Endothelial cell (in vitro differentiated cells): ENCODE results near the gene CLMN. TPM values are rescaled to one million over a fixed set of nuclear protein-coding genes. Genes with fewer than 3 reads are reported as not detected.

Source experiments
- DNase-seq: peaks from one replicate; pipeline ENCODE4 v3.0.0; 2021; ENCODE audit warnings: low spot score
- H3K27ac Mint-ChIP-seq: one replicate; pipeline ENCODE4 v1.8.0; 2021; ENCODE audit warnings: mixed read lengths, inconsistent platforms; ENCODE audit not compliant: unreplicated experiment
- H3K27me3 Mint-ChIP-seq: one replicate; pipeline ENCODE4 v1.8.0; 2021; ENCODE audit warnings: mild to moderate bottlenecking, moderate library complexity, mixed read lengths, inconsistent platforms; ENCODE audit not compliant: unreplicated experiment
- H3K36me3 Mint-ChIP-seq: one replicate; pipeline ENCODE4 v1.8.0; 2021; ENCODE audit warnings: mild to moderate bottlenecking, low read depth, mixed read lengths, inconsistent platforms; ENCODE audit not compliant: unreplicated experiment
- H3K4me1 Mint-ChIP-seq: one replicate; pipeline ENCODE4 v1.8.0; 2021; ENCODE audit warnings: mild to moderate bottlenecking, mixed read lengths, inconsistent platforms; ENCODE audit not compliant: unreplicated experiment
- H3K4me3 Mint-ChIP-seq: one replicate; pipeline ENCODE4 v1.8.0; 2021; ENCODE audit warnings: mild to moderate bottlenecking, mixed read lengths, inconsistent platforms; ENCODE audit not compliant: unreplicated experiment
- H3K9me3 Mint-ChIP-seq: one replicate; pipeline ENCODE4 v1.8.0; 2021; ENCODE audit warnings: mixed read lengths, inconsistent platforms; ENCODE audit not compliant: unreplicated experiment
- total RNA-seq: library from RNA; stranded (reverse); fragmentation: NEBNext Ultra II Directional; extraction: Animal tissue kit (Norgen Biotek cat#: 25700); gene quantifications from one replicate; pipeline ENCODE4 v1.2.1, GENCODE V29; 2021; ENCODE audit not compliant: unreplicated experiment
- TF ChIP-seq, protein P1 (sequence below): fragments of 200-600 bp; sonication (generic); IDR thresholded peaks from one replicate; pipeline ENCODE4 v1.5.0; 2021; ENCODE audit warnings: antibody characterized with exemption; ENCODE audit not compliant: unreplicated experiment

CLMN gene
- total RNA-seq, 1 donor from 2014 or later, result 0.46 TPM

DNA sequence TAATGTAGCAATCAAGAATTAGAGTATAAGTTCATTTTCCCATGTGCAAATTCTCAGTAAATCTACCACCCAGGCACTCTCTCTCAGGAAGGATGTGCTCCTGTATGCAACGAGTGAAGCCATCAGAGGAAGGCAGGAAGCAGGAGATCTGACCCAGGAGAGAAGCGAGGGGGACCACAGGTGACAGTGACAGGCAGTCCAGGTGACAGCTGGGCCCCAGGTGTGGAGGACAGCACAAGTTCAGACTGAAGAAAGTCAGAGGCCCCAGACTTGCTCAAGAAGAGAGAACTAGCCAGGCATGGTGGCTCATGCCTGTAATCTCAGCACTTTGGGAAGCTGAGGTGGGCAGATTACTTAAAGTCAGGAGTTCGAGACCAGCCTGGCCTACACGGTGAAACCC is 13.8 kb downstream of the CLMN start:
- Mint-ChIP-seq H3K27me3 (peaks cover 4% of the 10 kb centered on the region), H3K27ac (no peak overlapping the region), H3K36me3 (no peaks in the 10 kb centered on the region), H3K4me3 (no peak overlapping the region), H3K9me3 (no peaks in the 10 kb centered on the region), H3K4me1 (no peaks in the 10 kb centered on the region)
- DNase-seq, result no peak
- TF ChIP-seq, protein P1, sequence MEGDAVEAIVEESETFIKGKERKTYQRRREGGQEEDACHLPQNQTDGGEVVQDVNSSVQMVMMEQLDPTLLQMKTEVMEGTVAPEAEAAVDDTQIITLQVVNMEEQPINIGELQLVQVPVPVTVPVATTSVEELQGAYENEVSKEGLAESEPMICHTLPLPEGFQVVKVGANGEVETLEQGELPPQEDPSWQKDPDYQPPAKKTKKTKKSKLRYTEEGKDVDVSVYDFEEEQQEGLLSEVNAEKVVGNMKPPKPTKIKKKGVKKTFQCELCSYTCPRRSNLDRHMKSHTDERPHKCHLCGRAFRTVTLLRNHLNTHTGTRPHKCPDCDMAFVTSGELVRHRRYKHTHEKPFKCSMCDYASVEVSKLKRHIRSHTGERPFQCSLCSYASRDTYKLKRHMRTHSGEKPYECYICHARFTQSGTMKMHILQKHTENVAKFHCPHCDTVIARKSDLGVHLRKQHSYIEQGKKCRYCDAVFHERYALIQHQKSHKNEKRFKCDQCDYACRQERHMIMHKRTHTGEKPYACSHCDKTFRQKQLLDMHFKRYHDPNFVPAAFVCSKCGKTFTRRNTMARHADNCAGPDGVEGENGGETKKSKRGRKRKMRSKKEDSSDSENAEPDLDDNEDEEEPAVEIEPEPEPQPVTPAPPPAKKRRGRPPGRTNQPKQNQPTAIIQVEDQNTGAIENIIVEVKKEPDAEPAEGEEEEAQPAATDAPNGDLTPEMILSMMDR, result no peak

DNA sequence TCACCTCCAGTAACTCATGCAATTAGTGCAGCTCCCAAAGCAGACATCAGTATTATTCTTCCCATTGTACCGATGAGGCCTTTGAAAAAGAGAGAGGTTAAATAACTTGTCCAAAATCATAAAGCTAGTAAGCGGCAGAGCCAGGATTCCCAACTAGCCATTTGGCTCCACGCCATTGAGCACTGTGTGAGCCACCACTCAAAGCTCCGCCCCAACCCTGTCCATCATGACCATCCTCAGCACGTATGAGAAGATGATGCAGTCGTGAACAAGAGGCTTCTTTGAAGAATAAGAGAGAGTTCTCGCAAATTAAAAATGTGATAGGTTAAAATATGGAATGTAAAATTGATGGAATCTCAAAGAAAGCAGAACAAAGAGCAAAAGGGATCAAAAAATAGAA is 14.6 kb downstream of the CLMN start:
- H3K36me3 Mint-ChIP-seq, result no peaks in the 10 kb centered on the region
- H3K27ac Mint-ChIP-seq, result no peak overlapping the region
- H3K4me1 Mint-ChIP-seq, result no peaks in the 10 kb centered on the region
- DNase-seq, result no peak
- no peaks in the 10 kb centered on the region for H3K9me3 Mint-ChIP-seq
- H3K27me3 Mint-ChIP-seq, result peaks cover 4% of the 10 kb centered on the region
- TF ChIP-seq, protein P1, result no peak
- no peak overlapping the region for H3K4me3 Mint-ChIP-seq

DNA sequence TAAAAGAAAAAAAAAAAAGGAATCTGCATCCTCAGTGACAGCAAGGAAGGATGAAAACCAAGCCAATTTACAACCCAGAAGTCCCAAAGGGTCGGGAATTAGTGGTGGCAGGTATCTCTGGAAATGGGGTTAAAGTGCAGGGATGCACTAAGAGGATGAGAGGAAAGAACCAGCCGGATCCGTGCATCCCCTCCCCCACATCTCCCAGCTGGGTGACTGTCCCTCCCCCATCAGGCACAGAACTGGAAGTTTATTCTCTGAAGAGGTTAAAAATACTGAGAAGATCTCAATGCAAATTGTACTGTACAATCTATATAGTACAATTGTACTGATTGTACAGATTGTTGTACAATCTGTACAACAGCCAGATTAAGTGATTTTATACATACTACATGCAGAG is 15.4 kb downstream of the CLMN start:
- H3K27me3 Mint-ChIP-seq, result peaks cover 5% of the 10 kb centered on the region
- DNase-seq, result no peak
- H3K36me3 Mint-ChIP-seq, result no peaks in the 10 kb centered on the region
- TF ChIP-seq, protein P1, result no peak
- H3K4me3 Mint-ChIP-seq, result no peak overlapping the region
- H3K9me3 Mint-ChIP-seq, result no peaks in the 10 kb centered on the region
- no peak overlapping the region for H3K27ac Mint-ChIP-seq
- no peaks in the 10 kb centered on the region for H3K4me1 Mint-ChIP-seq

DNA sequence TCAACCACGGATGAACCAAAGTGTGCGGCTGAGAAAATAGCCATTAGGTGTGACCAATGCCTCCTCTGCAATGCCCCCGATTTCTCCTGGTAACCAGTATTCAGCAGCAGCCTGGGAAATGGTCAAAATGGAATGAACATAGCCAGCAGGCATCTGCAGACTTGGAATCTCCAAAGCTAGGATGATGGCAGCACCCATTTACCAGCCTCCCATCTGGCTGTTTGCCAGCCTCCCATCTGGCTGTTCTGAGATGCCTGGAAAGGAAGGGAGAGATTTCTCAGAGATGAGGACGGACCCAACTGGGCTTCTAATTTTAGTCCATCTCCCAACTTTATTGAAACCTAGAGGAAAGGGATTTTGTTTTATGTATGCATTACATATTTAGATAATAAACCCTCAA is 16.2 kb downstream of the CLMN start:
- Mint-ChIP-seq H3K36me3 (no peaks in the 10 kb centered on the region), H3K4me3 (no peak overlapping the region), H3K9me3 (no peaks in the 10 kb centered on the region), H3K4me1 (no peaks in the 10 kb centered on the region), H3K27me3 (peaks cover 7% of the 10 kb centered on the region), H3K27ac (no peak overlapping the region)
- DNase-seq, result no peak
- TF ChIP-seq, protein P1, result no peak

DNA sequence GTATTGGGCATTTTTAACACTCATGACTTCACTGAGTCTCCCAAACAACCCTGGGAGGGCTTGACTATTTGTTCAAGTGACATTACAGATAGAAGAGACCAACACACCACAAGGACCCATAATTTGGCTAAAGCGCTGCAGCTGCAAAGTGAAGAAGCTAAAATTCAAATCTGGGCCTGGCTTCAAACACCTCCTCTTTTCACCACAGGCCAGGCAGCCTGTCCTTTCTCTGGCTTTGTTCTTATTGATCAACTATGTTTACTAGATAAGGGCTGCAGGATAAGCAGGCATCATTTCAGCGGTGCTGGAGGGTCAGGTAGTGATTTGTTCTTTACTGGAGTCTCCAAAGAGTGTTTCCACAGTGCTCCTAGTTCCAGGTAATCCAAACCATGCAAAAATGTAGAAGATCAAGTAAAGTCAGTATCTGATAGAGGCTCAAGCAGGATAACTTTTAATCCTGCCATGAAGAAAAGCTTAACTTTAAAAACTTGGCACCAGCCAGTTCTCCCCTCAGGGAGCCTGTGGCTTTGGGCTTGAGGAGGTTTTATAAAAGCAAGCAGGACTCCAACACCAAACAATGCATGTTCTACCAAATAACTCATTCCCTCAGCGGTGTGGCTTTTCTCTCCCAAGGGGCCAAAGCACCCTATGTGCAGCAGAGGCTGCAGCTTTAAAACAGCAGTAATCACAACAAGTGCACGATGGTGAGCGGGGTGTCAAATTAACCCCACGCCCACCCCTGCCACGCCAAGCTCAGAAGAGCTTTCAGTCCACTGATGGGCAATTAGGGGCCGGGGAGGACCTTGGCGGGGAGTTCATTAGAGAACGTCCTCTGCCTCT is 16.8 kb downstream of the CLMN start:
- H3K4me1 Mint-ChIP-seq, result no peaks in the 10 kb centered on the region
- TF ChIP-seq, protein P1, result no peak
- DNase-seq, result no peak
- H3K4me3 Mint-ChIP-seq, result no peak overlapping the region
- H3K9me3 Mint-ChIP-seq, result no peaks in the 10 kb centered on the region
- H3K27ac Mint-ChIP-seq, result no peak overlapping the region
- no peaks in the 10 kb centered on the region for H3K36me3 Mint-ChIP-seq
- H3K27me3 Mint-ChIP-seq, result peaks cover 7% of the 10 kb centered on the region
